Activated T-cell treated with anti-CD3 and anti-CD28 coated beads, Interleukin-2, amount 50 U/mL, for 24 hours (primary cell): Measurements from ENCODE around the gene VPS26B.
"Not testable (repeated sequence)": the region's sequence is repeated elsewhere in the genome, so short reads cannot be mapped to it uniquely, and the experiment has no call there.

Experiments
- DNase-seq: peaks from one replicate; pipeline ENCODE4 v3.0.0-alpha.2; 2020
- H3K27ac Mint-ChIP-seq: 2 replicates; pipeline ENCODE4 v1.8.0; 2020; ENCODE audit warnings: mild to moderate bottlenecking, mixed read lengths
- H3K27me3 Mint-ChIP-seq: 2 replicates; pipeline ENCODE4 v1.8.0; 2020; ENCODE audit warnings: mixed read lengths
- H3K36me3 Mint-ChIP-seq: 2 replicates; pipeline ENCODE4 v1.8.0; 2020; ENCODE audit warnings: low read depth, mixed read lengths
- H3K4me1 Mint-ChIP-seq: 2 replicates; pipeline ENCODE4 v1.8.0; 2020; ENCODE audit warnings: low read depth, mixed read lengths
- H3K4me3 Mint-ChIP-seq: 2 replicates; pipeline ENCODE4 v1.8.0; 2020; ENCODE audit warnings: mild to moderate bottlenecking, moderate library complexity, mixed read lengths
- H3K9me3 Mint-ChIP-seq: 2 replicates; pipeline ENCODE4 v1.8.0; 2020; ENCODE audit warnings: mixed read lengths

VPS26B gene

DNA sequence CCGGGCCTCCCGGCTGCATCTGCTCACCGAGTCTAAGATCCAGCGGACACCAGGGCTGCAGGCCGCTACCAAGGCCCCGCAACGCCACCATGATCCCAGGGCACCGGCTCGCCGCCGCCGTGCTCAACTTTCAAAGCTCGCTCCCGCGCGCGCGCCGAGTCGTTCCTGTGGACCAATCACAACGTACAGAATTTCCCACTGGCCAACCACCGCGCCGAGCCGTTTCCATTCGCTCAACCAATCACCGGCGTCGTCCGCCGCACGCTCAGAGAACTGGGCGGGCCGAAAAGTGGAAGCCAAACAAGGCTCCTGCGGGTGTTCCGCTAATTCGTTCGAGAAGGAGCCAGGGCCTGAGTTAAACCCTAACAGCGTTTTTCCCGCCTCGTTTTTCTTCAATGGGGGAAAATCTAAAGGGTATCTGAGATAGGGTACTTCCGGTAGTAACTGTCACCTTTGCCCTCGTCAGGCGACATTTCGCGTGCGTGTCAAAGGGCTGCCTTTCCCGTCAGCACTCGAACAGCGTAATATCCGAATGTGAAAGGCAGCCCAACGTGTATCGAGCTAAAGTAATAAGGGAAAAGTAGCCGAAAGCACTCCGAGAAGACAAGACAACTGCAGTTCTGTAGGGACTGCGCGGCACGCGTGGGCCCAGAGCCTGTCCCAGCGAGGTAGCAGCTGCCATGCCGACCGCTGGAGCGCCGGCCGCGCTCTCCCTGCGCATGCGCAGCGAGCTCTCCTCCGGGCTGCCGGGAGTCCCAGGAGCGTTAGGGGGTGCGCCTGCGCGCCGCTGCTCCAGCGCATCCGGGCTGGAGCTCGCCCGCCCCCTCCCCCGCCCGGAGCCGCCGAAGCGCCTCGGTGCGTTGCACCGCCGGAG is at the start of gene VPS26B, which contains the start of gene NCAPD3:
TSS of gene VPS26B (plus strand) at position 836 of the 874 bp plus-strand sequence. CDS start 452 bp downstream, outside the sequence.
TSS of gene NCAPD3 (minus strand) at position 132 of the 874 bp plus-strand sequence. CDS start at position 91, 41 bp downstream.
- Mint-ChIP-seq H3K36me3 (peaks cover 56% of the 10 kb centered on the region), H3K4me1 (peaks cover 68% of the 10 kb centered on the region), H3K27ac (peak within 1 kb of the TSS; percentile 99), H3K4me3 (peak within 1 kb of the TSS; percentile 95), H3K9me3 (no peaks in the 10 kb centered on the region), H3K27me3 (no peaks in the 10 kb centered on the region)
- DNase-seq = peak; percentile 95

DNA sequence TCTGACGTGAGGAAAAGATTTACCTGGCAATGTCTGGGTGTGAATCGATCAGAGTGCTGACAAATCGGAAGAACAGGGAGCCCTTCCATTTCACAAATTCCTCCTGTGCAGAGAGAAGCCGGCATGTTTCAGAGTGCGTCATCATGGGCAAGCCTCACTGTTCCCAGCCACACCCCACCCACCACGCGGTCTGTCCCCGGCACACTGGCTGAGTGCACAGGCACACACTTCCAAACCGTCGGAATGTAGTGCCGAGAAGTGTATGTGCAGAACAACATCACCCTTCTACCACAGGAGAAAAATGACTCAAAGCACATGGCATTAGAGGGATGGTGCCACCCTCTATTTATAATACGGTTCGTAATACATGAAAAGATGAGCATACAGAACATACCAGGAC is 48.2 kb upstream of the VPS26B start:
- Mint-ChIP-seq H3K36me3 (peaks cover 100% of the 10 kb centered on the region), H3K27ac (peak overlapping the region; percentile 10)

DNA sequence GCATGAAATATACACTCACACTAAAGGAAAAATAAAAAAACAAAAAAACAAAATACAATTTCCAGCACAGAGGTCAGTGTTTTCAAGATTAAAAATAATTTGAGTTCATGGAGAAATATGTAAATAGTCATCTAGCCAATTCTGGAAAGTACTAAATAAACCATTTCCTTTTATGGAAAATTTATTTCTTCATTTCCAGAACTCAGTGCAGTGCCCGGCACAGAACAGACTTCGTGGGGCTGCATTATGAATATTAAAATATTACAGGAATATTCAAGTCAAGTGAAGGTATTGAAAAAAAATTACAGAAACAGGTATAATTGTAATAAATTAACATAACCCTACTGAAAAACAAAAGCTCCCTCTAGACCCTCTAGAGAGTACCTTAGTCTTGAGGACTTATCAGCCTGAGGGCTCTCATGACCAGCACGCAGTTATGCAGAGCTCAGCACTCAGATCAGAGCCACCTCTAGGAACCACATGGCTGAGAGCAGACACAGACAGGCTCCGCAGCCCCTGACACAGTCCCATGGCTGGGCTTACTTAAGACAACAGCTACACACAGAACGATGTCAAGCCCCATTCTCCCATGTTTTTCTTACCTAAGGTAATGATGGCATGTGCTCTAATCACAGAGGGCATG is 46.3 kb upstream of the VPS26B start:
- Mint-ChIP-seq H3K4me3 (no peak overlapping the region), H3K27ac (no peak overlapping the region), H3K9me3 (no peaks in the 10 kb centered on the region), H3K4me1 (no peaks in the 10 kb centered on the region), H3K27me3 (no peaks in the 10 kb centered on the region), H3K36me3 (peaks cover 98% of the 10 kb centered on the region)
- no peak for DNase-seq

More for the DNA sequence above, 48.2 kb upstream of the VPS26B start:
- no peak for DNase-seq
- Mint-ChIP-seq H3K9me3 (no peaks in the 10 kb centered on the region), H3K4me3 (no peak overlapping the region), H3K4me1 (no peaks in the 10 kb centered on the region), H3K27me3 (no peaks in the 10 kb centered on the region)

DNA sequence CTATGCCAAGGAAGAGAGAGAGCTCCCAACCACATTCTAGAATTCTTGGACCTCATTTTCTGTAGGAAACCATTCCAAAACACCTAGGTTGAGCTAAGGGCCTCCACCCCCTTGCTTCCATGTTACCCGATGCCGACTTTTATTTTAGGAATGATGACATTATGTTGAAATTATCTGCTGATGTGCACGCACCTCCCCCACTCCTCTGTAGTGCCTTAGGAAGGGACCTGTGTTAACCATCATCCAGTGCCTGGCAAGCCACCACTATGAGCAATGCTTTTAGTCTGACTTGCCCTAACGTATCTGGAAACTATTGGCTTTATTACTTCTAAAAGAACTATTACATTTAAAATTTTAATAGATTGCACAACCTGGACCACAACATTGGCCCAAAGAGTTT is 42.8 kb upstream of the VPS26B start:
- no peak overlapping the region for H3K4me3 Mint-ChIP-seq
- no peak overlapping the region for H3K27ac Mint-ChIP-seq
- H3K27me3 Mint-ChIP-seq = no peaks in the 10 kb centered on the region
- DNase-seq = no peak
- H3K36me3 Mint-ChIP-seq = peaks cover 97% of the 10 kb centered on the region
- H3K9me3 Mint-ChIP-seq = no peaks in the 10 kb centered on the region
- H3K4me1 Mint-ChIP-seq = no peaks in the 10 kb centered on the region

DNA sequence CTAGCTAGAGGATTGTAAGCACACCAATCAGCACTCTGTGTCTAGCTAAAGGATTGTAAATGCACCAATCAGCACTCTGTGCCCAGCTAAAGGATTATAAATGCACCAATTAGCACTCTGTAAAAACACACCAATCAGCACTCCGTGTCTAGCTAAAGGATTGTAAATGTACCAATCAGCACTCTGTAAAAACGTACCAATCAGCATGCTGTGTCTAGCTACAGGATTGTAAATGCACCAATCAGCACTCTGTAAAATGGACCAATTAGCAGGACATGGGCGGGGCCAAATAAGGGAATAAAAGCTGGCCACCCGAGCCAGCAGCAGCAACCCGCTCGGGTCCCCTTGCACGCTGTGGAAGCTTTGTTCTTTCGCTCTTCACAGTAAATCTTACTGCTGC is 36.4 kb upstream of the VPS26B start:
- not testable (repeated sequence) for DNase-seq, H3K4me1 Mint-ChIP-seq, H3K4me3 Mint-ChIP-seq, H3K9me3 Mint-ChIP-seq, H3K27me3 Mint-ChIP-seq, H3K27ac Mint-ChIP-seq
- peaks cover 98% of the 10 kb centered on the region for H3K36me3 Mint-ChIP-seq

DNA sequence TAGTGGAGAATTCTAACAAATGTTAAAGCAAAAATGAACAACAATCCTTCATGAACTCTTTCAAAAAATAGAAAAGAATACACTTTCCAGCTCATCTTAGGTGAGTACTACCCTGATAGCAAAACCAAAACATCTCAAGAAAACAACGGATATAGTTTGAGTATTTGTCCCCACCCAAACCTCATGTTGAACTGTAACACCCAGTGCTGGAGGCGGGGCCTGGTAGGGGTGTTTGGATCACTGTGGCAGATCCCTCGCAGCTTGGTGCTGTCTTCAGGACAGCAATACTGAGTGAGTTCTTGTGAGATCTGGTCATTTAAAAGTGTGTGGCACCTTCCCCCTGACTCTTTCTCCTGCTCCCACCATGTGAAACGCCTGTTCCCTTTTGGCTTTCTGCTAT is 27.7 kb upstream of the VPS26B start:
- Mint-ChIP-seq H3K4me3 (no peak overlapping the region), H3K27me3 (no peaks in the 10 kb centered on the region), H3K27ac (no peak overlapping the region), H3K36me3 (peaks cover 94% of the 10 kb centered on the region), H3K9me3 (no peaks in the 10 kb centered on the region), H3K4me1 (peaks cover 5% of the 10 kb centered on the region)
- DNase-seq = no peak

DNA sequence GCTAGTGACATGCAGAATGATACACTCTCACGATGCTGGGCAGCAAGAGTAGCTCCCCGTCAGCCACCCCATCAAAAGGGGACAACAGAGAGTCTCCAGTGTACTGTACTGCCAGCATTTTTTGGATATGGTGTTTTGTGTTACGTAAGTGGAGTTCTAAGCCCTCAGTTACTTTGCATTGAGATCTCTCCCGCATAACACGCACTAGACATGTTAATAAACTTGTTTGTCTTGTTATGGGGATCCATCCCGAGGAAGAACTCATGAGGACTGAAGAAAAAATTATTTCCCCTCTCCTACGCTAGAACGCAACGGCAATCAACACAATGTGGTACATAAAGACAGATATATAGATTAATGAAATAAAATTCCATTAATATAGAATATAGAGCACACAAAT is 24.9 kb upstream of the VPS26B start:
- Mint-ChIP-seq H3K4me3 (no peak overlapping the region), H3K36me3 (peaks cover 94% of the 10 kb centered on the region)

DNA sequence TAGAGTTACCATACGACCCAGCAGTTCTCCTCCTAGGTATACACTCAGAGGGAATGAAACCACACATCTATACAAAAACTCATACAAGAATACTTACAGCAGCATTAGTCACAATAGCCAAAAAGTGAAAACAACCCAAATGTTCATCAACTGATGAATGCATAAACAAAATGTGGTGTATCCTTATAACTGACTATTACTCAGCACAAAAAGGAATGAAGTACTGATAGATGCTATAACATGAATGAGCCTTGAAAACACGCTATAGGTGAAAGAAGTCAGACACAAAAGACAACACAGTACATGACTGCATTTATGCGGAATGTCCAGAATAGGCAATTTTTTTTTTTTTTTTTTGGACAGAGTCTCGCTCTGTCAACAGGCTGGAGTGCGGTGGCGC is 23.8 kb upstream of the VPS26B start:
- no peak for DNase-seq
- no peak overlapping the region for H3K27ac Mint-ChIP-seq
- no peaks in the 10 kb centered on the region for H3K27me3 Mint-ChIP-seq
- H3K9me3 Mint-ChIP-seq = no peaks in the 10 kb centered on the region
- peaks cover 5% of the 10 kb centered on the region for H3K4me1 Mint-ChIP-seq
- H3K36me3 Mint-ChIP-seq = peaks cover 97% of the 10 kb centered on the region
- no peak overlapping the region for H3K4me3 Mint-ChIP-seq

More for the DNA sequence above, 24.9 kb upstream of the VPS26B start:
- peaks cover 5% of the 10 kb centered on the region for H3K4me1 Mint-ChIP-seq
- no peak for DNase-seq
- no peak overlapping the region for H3K27ac Mint-ChIP-seq
- H3K27me3 Mint-ChIP-seq = no peaks in the 10 kb centered on the region
- no peaks in the 10 kb centered on the region for H3K9me3 Mint-ChIP-seq

DNA sequence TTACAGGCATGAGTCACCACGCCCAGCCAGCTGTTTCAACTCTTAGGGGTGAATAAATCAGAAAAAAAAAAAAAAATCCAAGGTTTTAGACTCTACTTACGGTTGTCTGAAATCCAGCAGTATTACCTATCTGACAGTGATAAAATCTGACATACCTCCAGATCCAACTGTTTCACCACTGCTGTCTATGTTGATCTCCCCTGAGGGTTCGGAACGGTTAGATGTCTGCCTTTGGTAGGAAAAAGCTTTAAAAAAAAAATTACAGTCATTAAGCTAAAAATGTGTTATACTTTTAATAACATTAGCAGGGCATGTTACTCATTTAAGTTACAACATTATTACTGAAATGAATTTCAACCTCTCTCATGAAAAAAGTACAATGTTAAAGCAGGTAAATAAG is 21.8 kb upstream of the VPS26B start:
- Mint-ChIP-seq H3K27me3 (no peaks in the 10 kb centered on the region), H3K36me3 (peaks cover 96% of the 10 kb centered on the region), H3K27ac (no peak overlapping the region), H3K4me1 (no peaks in the 10 kb centered on the region), H3K4me3 (no peak overlapping the region), H3K9me3 (no peaks in the 10 kb centered on the region)
- no peak for DNase-seq

DNA sequence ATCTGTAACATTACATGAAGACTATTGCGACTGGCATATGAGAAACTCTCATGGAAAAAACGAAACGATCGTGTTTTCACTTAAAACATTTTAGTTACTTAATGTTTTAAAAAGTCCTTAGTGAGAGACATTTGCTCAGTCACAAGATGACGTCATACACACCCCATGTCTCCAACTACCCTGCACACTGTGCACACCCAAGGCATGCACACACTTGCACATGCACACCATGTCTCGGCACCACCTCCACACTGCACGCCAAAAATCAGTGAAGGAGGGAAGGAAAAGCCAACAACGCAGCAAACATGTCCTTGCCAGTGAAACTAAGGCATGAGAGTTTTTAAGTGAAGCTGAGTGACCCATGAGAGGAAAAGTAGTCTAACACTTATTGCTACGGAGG is 18.7 kb upstream of the VPS26B start:
- Mint-ChIP-seq H3K9me3 (no peaks in the 10 kb centered on the region), H3K4me3 (no peak overlapping the region), H3K36me3 (peaks cover 98% of the 10 kb centered on the region), H3K27me3 (no peaks in the 10 kb centered on the region), H3K27ac (no peak overlapping the region), H3K4me1 (no peaks in the 10 kb centered on the region)
- no peak for DNase-seq

DNA sequence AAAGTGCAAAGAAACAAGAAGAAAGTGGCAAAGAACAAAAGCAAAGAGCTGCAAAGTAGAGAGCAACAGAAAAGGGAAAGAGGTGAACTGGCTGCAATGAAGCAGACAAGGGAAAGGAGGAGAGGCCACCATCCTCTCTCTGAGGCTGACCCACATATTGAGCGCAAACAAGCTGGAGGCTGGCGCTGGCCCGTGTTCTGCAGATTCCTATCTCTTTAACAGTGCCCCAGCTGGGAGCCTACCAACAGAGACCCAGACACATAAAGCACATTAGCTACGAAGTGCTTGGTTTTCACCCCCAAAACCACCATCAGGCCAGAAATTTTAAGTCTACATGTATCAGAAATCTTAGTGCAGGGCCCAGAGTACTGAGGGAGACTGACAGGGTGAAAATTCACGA is 18.3 kb upstream of the VPS26B start:
- H3K4me1 Mint-ChIP-seq = peaks cover 1% of the 10 kb centered on the region
- H3K9me3 Mint-ChIP-seq = no peaks in the 10 kb centered on the region
- DNase-seq = no peak
- H3K4me3 Mint-ChIP-seq = no peak overlapping the region
- no peak overlapping the region for H3K27ac Mint-ChIP-seq
- no peaks in the 10 kb centered on the region for H3K27me3 Mint-ChIP-seq
- peaks cover 98% of the 10 kb centered on the region for H3K36me3 Mint-ChIP-seq

DNA sequence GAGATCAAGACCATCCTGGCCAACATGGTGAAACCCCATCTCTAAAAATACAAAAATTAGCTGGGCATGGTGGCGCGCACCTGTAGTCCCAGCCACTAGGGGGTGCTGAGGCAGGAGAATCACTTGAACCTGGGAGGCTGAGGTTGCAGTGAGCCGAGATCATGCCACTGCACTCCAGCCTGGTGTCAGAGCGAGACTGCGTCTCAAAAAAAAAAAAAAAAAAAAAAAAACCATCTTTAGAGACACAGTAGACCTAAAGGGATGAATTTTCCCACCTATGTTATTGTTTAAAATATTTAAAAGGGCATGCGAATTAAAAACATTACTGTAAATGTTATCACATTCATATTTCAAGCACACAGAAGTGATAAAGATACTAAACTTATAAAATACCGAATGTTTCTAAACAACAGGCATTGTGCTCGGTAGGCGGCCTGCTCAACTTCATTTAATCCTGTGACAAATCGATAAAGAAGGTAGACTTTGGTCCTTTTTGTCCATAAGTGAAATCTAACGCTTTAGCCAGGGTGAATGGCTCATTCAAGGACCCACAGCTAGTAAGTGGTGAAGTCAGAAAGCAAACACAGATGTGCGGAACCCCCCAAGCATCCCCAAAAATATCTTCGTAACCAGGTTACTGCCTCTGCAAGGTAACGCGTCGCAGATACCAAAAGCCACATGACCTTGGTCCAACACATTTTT is 16.8 kb upstream of the VPS26B start:
- H3K4me1 Mint-ChIP-seq = peaks cover 1% of the 10 kb centered on the region
- H3K27ac Mint-ChIP-seq = no peak overlapping the region
- H3K36me3 Mint-ChIP-seq = peaks cover 97% of the 10 kb centered on the region
- H3K9me3 Mint-ChIP-seq = no peaks in the 10 kb centered on the region
- peak; percentile 74 for DNase-seq
- no peaks in the 10 kb centered on the region for H3K27me3 Mint-ChIP-seq
- no peak overlapping the region for H3K4me3 Mint-ChIP-seq

DNA sequence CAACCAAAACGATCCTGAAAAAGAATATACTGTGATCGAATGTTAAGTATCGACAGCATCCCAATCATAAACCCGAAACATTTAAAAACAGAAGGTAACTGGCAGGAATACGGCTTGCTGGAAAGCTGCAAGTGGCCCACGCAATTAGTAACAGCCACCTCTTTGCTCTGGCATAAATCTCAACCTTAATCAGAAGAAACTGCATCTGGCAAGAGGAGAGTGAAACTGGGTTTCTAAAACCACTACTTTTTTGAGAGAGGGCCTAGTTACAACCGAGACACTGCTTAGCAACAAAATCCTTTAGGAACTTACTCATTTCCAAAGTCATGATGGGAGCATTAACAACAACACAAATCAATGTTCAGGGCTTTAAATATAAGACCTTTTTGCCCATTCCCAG is 8.6 kb upstream of the VPS26B start:
- H3K9me3 Mint-ChIP-seq = no peaks in the 10 kb centered on the region
- H3K27me3 Mint-ChIP-seq = no peaks in the 10 kb centered on the region
- H3K4me1 Mint-ChIP-seq = peaks cover 46% of the 10 kb centered on the region
- no peak overlapping the region for H3K27ac Mint-ChIP-seq
- H3K36me3 Mint-ChIP-seq = peaks cover 88% of the 10 kb centered on the region
- H3K4me3 Mint-ChIP-seq = no peak overlapping the region
- no peak for DNase-seq

DNA sequence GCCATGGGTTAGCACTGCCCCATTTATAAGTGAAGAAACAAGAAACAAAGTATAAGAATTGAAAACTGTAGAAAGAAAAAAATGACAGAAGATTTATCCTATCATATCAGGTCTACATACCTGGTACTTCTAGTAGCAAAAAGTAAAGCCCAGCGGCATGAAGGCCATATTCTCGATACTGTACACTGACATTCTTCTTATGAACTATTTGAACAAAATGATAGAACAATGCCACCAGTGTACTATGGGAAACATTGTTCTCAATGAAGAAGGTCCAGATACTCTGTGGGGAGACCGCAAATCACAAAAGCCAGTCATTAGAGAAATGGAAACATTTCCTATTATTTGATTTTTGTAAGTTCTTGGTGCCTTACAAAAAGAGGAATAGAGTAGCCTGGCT is 7.7 kb upstream of the VPS26B start:
- Mint-ChIP-seq H3K9me3 (no peaks in the 10 kb centered on the region), H3K36me3 (peaks cover 88% of the 10 kb centered on the region), H3K27ac (no peak overlapping the region), H3K4me3 (no peak overlapping the region), H3K27me3 (no peaks in the 10 kb centered on the region), H3K4me1 (peaks cover 55% of the 10 kb centered on the region)
- DNase-seq = no peak
